HFFc6 (cell line): Measurements from ENCODE around the gene KRT222. TPM values are rescaled to one million over a fixed set of nuclear protein-coding genes. Genes with fewer than 3 reads are reported as not detected.

Experiments
- DNase-seq: peaks from one replicate; pipeline ENCODE4 v3.0.0-alpha.2; 2018
- H3K27ac Mint-ChIP-seq: 2 replicates; pipeline ENCODE4 v1.8.0; 2020; ENCODE audit warnings: mild to moderate bottlenecking, mixed read lengths
- H3K27me3 Mint-ChIP-seq: 2 replicates; pipeline ENCODE4 v1.8.0; 2021; ENCODE audit warnings: mild to moderate bottlenecking, moderate library complexity, mixed read lengths; ENCODE audit not compliant: insufficient read depth
- H3K36me3 Mint-ChIP-seq: 2 replicates; pipeline ENCODE4 v1.8.0; 2021; ENCODE audit warnings: low read depth, mixed read lengths
- H3K4me1 Mint-ChIP-seq: 2 replicates; pipeline ENCODE4 v1.8.0; 2020; ENCODE audit warnings: low read depth, mixed read lengths
- H3K4me3 Mint-ChIP-seq: 2 replicates; pipeline ENCODE4 v1.8.0; 2020; ENCODE audit warnings: mild to moderate bottlenecking, moderate library complexity, mixed read lengths
- H3K9me3 Mint-ChIP-seq: 2 replicates; pipeline ENCODE4 v1.8.0; 2020; ENCODE audit warnings: mild to moderate bottlenecking, mixed read lengths
- total RNA-seq, 6 experiments: library from RNA; stranded (reverse); fragmentation: NEBNext Ultra II Directional; extraction: Animal tissue kit (Norgen Biotek cat#: 25700); gene quantifications; 2 replicates in 1 of 6; 3 replicates in 5 of 6; pipeline ENCODE4 v1.2.3, GENCODE V29; 2021
- TF ChIP-seq, protein P1 (sequence below): fragments of 200-600 bp; sonication (generic); IDR thresholded peaks from 2 replicates; pipeline ENCODE4 v1.5.0; 2021; ENCODE audit warnings: antibody characterized with exemption, mild to moderate bottlenecking

KRT222 gene
- total RNA-seq, 6 experiments from 2014 or later: not detected

DNA sequence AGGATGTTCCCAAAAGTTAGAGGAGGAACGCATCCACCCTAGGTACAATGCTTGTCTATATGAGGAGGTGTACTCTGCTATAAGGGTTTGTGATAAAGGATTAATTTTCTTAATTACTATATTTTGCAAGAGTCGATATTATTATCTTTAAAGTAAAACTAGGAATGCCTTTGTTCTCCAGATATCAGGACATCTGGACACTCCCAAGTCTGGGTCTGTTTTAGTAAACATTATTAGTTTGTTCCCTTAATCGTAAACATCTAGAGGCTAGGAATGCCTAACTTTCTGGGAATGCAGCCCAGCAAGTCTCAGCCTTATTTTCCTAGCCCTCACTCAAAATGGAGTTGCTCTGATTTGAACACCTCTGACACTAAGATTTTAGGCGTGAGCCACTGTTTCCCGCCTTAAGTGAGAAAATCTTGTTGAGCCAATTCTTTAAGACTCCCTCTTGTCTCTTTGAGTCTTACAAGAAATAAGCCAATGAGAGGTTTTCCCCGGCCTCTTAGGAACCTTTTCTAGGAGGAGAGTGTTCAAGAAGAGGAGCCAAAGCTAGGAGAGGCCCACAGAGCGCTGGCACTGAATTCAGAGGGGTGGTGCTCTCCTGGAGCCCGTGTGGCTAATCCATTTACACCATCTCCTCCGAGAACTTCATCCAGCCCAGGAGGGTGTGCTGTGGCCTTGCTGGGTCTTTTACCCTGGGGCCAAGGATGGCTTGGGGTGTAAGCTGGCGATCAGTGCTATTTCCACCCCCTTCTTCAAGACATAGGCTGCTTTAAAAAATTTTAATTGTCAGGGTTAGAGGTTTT, 58.2 kb downstream of the KRT222 start:
- Mint-ChIP-seq H3K27me3 (peaks cover 26% of the 10 kb centered on the region), H3K27ac (no peak overlapping the region)

DNA sequence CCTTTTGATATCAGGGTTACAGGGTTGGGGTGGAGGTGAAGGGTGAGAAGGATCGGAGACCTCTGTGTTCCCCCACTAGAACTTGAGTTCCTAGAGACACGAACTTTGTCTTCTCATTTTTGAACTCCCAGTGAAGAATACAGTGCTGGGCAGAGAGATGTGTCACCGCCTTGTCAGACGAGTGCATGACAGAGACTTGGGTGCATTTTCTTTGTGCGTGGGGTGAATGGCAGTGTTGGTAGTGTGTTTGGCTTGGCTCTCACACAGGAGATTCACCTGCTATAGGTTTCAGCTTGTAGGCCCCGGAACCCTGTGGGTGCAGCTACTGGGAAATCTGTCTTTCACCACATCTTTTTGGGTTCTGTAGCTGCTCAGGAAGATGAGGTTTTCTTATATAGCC, 59.7 kb downstream of the KRT222 start:
- no peaks in the 10 kb centered on the region for H3K9me3 Mint-ChIP-seq
- H3K36me3 Mint-ChIP-seq: no peaks in the 10 kb centered on the region
- DNase-seq: no peak
- peaks cover 21% of the 10 kb centered on the region for H3K27me3 Mint-ChIP-seq
- no peak overlapping the region for H3K4me3 Mint-ChIP-seq
- TF ChIP-seq, protein P1, sequence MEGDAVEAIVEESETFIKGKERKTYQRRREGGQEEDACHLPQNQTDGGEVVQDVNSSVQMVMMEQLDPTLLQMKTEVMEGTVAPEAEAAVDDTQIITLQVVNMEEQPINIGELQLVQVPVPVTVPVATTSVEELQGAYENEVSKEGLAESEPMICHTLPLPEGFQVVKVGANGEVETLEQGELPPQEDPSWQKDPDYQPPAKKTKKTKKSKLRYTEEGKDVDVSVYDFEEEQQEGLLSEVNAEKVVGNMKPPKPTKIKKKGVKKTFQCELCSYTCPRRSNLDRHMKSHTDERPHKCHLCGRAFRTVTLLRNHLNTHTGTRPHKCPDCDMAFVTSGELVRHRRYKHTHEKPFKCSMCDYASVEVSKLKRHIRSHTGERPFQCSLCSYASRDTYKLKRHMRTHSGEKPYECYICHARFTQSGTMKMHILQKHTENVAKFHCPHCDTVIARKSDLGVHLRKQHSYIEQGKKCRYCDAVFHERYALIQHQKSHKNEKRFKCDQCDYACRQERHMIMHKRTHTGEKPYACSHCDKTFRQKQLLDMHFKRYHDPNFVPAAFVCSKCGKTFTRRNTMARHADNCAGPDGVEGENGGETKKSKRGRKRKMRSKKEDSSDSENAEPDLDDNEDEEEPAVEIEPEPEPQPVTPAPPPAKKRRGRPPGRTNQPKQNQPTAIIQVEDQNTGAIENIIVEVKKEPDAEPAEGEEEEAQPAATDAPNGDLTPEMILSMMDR: no peak
- H3K4me1 Mint-ChIP-seq: no peaks in the 10 kb centered on the region
- H3K27ac Mint-ChIP-seq: no peak overlapping the region

More for the DNA sequence above, 58.2 kb downstream of the KRT222 start:
- no peak for DNase-seq
- TF ChIP-seq, protein P1: no peak
- Mint-ChIP-seq H3K4me3 (no peak overlapping the region), H3K9me3 (no peaks in the 10 kb centered on the region), H3K4me1 (no peaks in the 10 kb centered on the region), H3K36me3 (no peaks in the 10 kb centered on the region)

Other genes starting within 250 kb of the KRT222 start
- 100 to 1,000 TPM in 5 of 6 experiments, 10 to 100 TPM in 1; 73.2 to 170 (median 150) TPM for gene TOP2A, start 247.3 kb downstream of the KRT222 start, total RNA-seq
- gene IGFBP4, start 221.7 kb downstream of the KRT222 start, total RNA-seq: 100 to 1,000 TPM; 575 to 816 (median 659) TPM
- under 1 TPM in 1 of 6 experiments, not detected in 5; 0.17 TPM for gene TNS4, start 163.6 kb downstream of the KRT222 start, total RNA-seq
- not detected for gene CCR7, start 99.7 kb downstream of the KRT222 start, total RNA-seq
- 100 to 1,000 TPM; 114 to 148 (median 139) TPM for gene SMARCE1, start 17.4 kb downstream of the KRT222 start, total RNA-seq
- not detected for gene KRT24, start 38.6 kb upstream of the KRT222 start, total RNA-seq
- not detected for gene KRT25, start 90.2 kb upstream of the KRT222 start, total RNA-seq
- gene KRT26, start 107.0 kb upstream of the KRT222 start, total RNA-seq: not detected
- gene KRT27, start 117.4 kb upstream of the KRT222 start, total RNA-seq: not detected
- not detected for gene KRT28, start 134.8 kb upstream of the KRT222 start, total RNA-seq
- gene KRT10, start 157.4 kb upstream of the KRT222 start, total RNA-seq: 10 to 100 TPM; 61.4 to 71.0 (median 65.3) TPM
- gene KRT12, start 202.0 kb upstream of the KRT222 start, total RNA-seq: not detected
- not detected for gene KRT20, start 220.1 kb upstream of the KRT222 start, total RNA-seq